ENCODE results near the gene LOXHD1.

The LOXHD1 gene

GRCh38 chr18:46447792-46448191 lies 209.2 kb downstream of the LOXHD1 start:
- no peak for DNase-seq (ENCODE audit: low spot score)

- DNase-seq (ENCODE audit: low spot score): no peak
Measured at GRCh38 chr18:46447323-46447722, 209.7 kb downstream of the LOXHD1 start.

- no peak for DNase-seq (ENCODE audit: low spot score)
Measured at GRCh38 chr18:46445522-46446313, 211.3 kb downstream of the LOXHD1 start.

GRCh38 chr18:46439037-46439436 lies 218.0 kb downstream of the LOXHD1 start:
- no peak for DNase-seq (ENCODE audit: low spot score)

GRCh38 chr18:46437061-46437460 lies 220.0 kb downstream of the LOXHD1 start:
- DNase-seq (ENCODE audit: low spot score): no peak

GRCh38 chr18:46436621-46437020 lies 220.4 kb downstream of the LOXHD1 start:
- DNase-seq (ENCODE audit: low spot score): no peak

GRCh38 chr18:46435031-46435430 lies 222.0 kb downstream of the LOXHD1 start:
- no peak for DNase-seq (ENCODE audit: low spot score)

GRCh38 chr18:46434629-46435028 lies 222.4 kb downstream of the LOXHD1 start:
- DNase-seq (ENCODE audit: low spot score): no peak

- no peak for DNase-seq (ENCODE audit: low spot score)
Measured at GRCh38 chr18:46433121-46433826, 223.7 kb downstream of the LOXHD1 start.

GRCh38 chr18:46431522-46432171 lies 225.4 kb downstream of the LOXHD1 start:
- peak; percentile 59 for DNase-seq (ENCODE audit: low spot score)

GRCh38 chr18:46429649-46430224 lies 227.3 kb downstream of the LOXHD1 start:
- no peak for DNase-seq (ENCODE audit: low spot score)

- no peak for DNase-seq (ENCODE audit: low spot score)
Measured at GRCh38 chr18:46429130-46429529, 227.9 kb downstream of the LOXHD1 start.

GRCh38 chr18:46428368-46428767 lies 228.7 kb downstream of the LOXHD1 start:
- DNase-seq (ENCODE audit: low spot score): no peak

- no peak for DNase-seq (ENCODE audit: low spot score)
Measured at GRCh38 chr18:46427216-46427995, 229.6 kb downstream of the LOXHD1 start.

All from cerebellar cortex (tissue), 1 donor.